GM19193 (cell line): ENCODE measurements around the gene INSIG1.

ENCODE experiments used
- POLR2A ChIP-seq: IDR thresholded peaks from 4 replicates; pipeline ENCODE4 v1.6.1; 2011; ENCODE audit not compliant: insufficient read depth, insufficient read length; ENCODE audit errors: extremely low read depth

Gene INSIG1

DNA sequence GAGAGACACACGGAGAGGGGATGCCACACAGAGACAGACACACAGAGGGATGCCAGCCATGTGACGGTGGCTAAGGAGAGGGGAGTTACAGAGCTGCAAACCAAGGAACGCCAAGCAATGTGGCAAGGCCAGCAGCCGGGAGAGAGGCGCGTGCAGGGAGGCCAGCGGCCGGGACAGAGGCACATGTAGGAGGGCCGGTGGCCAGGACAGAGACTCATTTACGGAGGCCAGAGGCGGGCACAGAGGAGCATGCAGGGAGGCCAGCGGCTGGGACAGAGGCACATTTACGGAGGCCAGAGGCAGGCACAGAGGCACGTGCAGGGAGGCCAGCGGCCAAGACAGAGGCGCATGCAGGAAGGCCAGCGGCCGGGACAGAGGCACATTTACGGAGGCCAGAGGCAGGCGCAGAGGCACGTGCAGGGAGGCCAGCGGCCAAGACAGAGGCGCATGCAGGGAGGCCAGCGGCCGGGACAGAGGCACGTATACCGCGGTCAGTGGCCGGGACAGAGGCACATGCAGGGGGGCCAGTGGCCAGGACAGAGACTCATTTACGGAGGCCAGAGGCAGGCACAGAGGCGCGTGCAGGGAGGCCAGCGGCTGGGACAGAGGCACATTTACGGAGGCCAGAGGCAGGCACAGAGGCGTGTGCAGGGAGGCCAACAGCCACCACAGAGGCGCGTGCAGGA lies 40.4 kb downstream of the INSIG1 start:
- no peak for TF ChIP-seq POLR2A

GRCh38 chr7:155338632-155339320 lies 41.1 kb downstream of the INSIG1 start:
- TF ChIP-seq POLR2A = no peak

DNA sequence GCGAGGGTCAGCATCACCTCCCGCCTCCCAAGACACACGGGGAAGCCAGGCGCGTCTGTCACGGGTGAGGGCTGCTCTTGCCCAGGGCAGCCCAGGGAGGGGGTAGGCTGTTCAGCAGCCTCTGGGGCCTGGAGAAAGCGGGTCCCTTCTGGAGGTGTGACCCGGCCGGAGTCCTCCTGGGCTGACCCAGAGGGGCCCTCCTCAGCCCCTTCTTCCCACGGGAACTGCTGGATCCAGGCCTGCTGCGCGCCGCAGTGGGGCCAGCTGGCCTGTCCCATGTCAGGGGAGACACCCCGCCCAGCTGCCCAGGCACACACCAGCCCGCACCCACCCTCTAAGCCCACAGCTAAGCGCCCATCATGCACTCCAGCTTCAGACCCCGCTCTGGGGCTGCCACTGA lies 41.8 kb downstream of the INSIG1 start:
- TF ChIP-seq POLR2A = no peak

DNA sequence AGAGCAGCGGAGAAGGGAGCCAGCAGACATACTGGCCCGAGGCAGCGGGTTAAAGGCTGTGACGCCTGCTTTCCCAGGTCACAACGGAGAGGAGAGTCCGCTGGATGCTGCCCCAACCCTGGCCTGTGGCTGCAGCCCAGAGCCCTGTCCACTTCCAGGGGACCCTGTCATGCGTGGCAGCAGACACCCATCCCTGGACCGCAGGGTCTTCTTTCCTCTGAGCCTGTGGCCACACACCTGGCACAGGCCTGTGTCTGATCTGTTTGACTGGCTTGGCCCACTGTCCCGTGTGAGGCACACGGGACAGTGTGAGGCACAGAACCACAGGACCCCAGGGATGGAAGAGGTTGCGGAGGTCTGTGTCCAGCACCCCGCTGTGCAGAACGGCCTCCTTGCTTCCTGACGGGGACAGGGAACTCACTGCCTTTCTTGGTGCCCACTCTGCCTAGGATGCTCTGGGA lies 42.4 kb downstream of the INSIG1 start:
- no peak for TF ChIP-seq POLR2A

- TF ChIP-seq POLR2A = no peak
Measured at GRCh38 chr7:155340721-155341120, 43.0 kb downstream of the INSIG1 start.

DNA sequence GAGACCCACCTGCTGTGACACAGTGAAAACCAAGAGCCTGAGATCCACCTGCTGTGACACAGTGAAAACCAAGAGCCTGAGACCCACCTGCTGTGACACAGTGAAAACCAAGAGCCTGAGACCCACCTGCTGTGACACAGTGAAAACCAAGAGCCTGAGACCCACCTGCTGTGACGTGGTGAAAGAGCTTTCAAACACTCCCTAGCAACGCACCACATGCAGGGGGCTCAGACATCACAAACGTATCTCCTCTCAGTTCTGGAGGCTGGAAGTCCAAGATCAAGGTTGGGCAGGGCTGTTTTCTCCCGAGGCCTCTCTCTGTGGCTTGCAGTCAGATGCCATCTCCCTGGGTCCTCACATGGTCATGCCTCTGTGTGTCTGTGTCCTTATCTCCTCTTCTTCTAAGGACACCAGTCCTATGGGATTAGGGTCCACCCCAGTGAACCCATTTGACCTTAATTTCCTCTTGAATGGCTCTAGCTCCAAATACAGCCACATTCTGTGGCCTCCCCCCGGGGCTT lies 43.8 kb downstream of the INSIG1 start:
- TF ChIP-seq POLR2A = no peak

- TF ChIP-seq POLR2A = no peak
Measured at GRCh38 chr7:155342313-155342712, 44.6 kb downstream of the INSIG1 start.

- no peak for TF ChIP-seq POLR2A
Measured at GRCh38 chr7:155343150-155343549, 45.5 kb downstream of the INSIG1 start.

GRCh38 chr7:155343661-155344121 lies 46.0 kb downstream of the INSIG1 start:
- no peak for TF ChIP-seq POLR2A

DNA sequence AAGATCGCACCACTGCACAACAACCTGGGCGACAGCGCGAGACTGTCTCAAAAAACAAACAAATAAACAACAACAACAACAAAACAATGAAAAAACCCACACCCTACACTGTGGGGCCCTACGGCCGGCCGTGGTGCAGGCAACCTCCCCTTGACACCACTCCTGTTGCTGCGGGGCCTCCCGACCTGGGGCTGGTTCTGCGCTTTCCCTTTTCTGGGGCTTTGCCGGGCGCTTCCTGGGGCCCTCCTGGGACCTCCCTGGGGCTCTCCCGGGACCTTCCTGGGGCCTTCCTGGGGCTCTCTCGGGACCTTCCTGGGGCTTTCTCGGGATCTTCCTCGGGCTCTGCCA lies 46.6 kb downstream of the INSIG1 start:
- no peak for TF ChIP-seq POLR2A

DNA sequence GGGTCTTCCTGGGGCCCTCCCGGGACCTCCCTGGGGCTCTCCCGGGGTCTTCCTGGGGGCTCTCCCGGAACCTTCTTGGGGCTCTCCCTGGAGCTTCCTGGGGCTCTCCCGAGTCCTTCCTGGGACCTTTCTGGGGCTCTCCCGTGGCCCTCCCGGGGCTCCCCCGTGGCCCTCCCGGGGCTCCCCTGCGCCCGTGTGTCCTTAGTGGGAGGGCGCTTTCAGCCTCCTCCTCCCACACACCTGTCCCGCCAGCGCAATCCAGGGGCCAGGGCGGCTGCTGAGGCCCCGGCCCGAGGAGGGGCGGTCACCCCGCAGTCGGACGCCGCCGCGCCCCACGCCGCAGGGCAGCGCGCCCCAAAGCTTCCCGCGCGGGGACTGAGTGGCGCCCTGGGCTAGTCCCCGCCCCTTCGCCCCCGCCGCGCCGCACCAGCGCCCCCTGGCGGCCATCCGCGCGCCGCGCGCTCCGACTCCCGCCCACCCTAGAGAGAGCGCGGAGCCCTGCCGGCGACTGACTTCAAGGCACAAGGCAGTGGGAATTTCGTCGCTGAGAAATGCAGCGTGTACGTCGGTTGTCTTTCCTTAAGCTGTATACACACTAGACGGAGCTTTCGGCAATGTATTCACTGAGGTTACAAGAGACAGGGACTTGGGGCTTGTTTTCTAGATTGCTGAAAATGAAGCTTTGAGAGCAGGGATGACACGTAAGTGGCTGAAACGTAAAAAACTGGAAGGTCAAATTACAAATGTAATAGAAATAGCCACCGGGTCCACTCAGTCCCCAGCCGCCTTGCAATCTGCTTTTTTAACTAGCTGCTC lies 47.1 kb downstream of the INSIG1 start:
- no peak for TF ChIP-seq POLR2A

GRCh38 chr7:155345490-155345889 lies 47.8 kb downstream of the INSIG1 start:
- TF ChIP-seq POLR2A = no peak

GRCh38 chr7:155346285-155346684 lies 48.6 kb downstream of the INSIG1 start:
- TF ChIP-seq POLR2A = no peak

DNA sequence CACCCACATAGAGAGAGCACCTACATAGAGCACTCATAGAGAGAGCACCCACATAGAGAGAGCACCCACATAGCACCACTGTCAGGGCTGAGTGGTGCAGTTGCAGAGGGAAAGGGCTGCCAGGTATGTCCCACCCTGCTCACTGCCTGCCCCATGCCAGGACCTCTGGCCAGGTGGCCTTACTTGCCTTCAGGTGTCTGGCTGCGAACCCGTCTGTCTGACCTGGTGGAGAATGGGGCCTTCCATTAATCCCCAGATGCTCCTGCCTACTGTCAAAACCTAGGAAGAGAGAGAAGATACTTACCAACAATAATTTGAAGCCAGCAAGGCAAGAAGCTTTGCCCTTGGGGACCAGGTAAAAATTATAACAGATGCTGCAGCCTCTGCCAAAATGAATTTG lies 51.1 kb downstream of the INSIG1 start:
- no peak for TF ChIP-seq POLR2A

GRCh38 chr7:155349601-155350331 lies 52.1 kb downstream of the INSIG1 start:
- TF ChIP-seq POLR2A = no peak

GRCh38 chr7:155351120-155351870 lies 53.6 kb downstream of the INSIG1 start:
- no peak for TF ChIP-seq POLR2A
